Occipital lobe (tissue), 2 donors: ENCODE results near the gene MLF1. TPM values are rescaled to one million over a fixed set of nuclear protein-coding genes. Genes with fewer than 3 reads are reported as not detected.
A peak's percentile ranks its signal among the peaks of the same experiment; 100 is the strongest.
"Not testable (repeated sequence)": the region's sequence is repeated elsewhere in the genome, so short reads cannot be mapped to it uniquely, and the experiment has no call there.

Experiments
- DNase-seq: peaks from one replicate; lab custom pipeline; 2025; lab: John Stamatoyannopoulos, UW
- total RNA-seq: library from RNA; depleted of rRNA; stranded (reverse); fragments of >200 nt; gene quantifications from one replicate; pipeline ENCODE4 v1.2.3, GENCODE V29; 2014

The MLF1 gene, protein sequence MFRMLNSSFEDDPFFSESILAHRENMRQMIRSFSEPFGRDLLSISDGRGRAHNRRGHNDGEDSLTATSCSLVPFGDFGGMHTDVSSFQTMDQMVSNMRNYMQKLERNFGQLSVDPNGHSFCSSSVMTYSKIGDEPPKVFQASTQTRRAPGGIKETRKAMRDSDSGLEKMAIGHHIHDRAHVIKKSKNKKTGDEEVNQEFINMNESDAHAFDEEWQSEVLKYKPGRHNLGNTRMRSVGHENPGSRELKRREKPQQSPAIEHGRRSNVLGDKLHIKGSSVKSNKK
- 30.3 TPM for total RNA-seq

DNA sequence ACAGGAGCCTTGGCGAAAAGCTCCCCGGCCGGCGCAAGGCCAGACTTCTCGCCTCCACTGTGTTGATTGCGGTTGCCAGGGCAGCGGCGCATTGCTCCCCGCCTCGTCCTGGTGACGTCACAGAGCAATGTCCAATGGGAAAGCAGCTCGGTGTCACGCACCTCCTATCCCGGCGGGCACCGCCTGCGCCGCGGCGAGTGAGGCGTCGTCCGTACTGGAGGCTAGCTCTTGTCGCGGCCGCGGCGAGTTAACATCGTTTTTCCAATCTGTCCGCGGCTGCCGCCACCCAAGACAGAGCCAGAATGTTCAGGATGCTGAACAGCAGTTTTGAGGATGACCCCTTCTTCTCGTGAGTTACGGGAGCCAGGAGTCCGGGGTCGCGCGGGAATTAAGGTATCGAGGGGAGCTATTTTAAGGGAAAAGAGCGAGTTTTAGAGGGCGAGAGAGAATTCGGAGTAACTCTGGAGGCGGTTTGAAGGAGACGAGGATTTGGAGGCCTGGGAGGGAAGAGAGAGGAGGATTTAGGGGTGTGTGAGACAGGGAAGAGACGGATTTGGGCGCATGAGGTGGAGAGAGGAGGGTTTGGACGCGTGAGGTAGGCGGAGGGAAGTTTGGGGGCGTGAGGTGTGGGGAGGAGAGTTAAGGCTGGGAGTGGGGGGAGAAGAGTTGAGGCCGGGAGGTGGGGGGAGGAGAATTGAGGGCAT is at the start of gene MLF1:
Gene MLF1, plus strand, starts transcription at position 196 of the 704 bp plus-strand sequence. Its CDS starts 107 bp downstream, at position 303.
- peak; percentile 92 for DNase-seq

DNA sequence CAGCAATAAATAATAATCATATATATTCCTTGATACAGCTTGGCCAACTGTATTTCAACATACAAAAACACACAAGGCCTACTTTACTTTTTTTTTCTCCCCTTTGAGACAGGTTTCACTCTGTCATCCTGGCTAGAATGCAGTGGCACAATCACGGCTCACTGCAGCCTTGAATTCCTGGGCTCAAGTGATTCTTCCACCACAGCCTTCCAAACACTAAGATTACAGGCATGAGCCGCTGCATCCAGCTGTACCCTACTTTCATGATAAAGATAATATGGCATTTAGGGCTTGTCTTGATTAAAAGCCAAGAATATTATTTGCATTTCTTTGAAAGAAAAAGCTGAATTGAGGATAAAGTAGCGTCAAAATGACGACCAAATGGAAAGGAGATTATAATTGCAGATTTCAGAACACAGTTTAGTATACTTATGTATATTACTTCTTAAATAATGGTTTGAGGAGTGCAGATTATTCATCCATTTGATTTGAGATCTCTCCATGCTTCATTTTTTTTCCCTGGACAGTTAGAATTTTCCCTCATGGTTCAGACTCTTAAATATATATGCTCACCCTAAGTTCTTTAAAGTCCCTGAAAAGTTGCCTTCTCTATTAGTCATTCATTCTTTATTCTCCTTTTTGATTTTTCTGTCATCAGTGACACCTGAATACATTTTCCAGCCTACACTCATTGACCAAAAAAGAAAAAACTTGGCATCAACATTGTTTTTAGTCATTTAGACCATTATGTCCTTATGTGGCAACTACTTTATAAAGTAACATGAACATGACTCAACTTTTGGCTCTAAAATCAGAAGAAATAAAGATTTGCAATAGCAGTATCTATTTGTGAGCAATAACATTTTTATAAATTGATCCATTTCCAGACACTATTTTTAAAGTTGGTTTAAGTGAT is 48.5 kb upstream of the MLF1 start:
- DNase-seq = no peak

DNA sequence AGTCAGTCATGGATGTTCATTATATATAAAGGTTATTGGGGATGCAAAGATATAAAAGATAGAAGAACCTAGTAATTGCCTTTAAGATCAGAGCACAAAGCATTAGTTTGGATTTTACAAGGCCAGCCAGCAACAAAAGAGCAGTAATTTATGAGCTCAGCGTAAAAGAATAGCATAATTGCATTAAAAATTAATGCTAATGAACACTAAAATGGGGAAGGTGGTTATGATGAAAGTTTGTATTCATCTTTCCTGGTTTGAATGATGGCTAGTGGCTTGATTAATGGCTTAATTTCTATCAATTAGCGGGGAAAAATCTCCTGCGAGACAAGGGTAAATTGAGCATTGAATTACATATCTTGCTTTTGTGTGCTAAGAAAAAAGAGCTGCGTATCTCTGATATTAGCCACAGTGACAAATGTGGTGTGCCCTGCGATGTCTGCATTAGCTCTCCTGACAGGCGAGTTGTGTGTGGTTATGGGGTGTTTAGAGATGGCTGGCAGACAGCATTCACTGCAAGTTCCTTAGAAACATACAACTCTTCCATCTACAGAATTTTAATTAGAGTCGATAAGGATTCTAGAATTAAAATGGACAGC is 42.8 kb upstream of the MLF1 start:
- no peak for DNase-seq

DNA sequence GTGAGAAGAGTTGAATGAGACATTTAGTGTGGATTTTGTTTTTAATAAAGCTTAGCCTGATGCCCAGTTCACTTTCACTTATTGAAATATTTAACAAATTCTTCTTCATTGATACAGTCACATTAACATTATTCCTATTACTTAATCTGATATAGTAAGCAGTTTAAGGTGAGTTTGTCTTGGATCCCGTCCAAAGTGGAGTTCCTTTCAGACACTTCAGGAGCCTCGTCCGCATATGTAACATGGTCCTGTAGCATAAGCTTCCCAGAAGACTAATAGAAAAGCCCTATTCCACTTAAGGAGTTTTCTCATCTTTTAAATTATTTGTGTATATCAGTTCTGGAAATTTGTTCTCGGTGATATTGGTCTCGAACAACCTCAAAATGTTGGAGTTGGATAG is 39.7 kb upstream of the MLF1 start:
- DNase-seq = no peak

DNA sequence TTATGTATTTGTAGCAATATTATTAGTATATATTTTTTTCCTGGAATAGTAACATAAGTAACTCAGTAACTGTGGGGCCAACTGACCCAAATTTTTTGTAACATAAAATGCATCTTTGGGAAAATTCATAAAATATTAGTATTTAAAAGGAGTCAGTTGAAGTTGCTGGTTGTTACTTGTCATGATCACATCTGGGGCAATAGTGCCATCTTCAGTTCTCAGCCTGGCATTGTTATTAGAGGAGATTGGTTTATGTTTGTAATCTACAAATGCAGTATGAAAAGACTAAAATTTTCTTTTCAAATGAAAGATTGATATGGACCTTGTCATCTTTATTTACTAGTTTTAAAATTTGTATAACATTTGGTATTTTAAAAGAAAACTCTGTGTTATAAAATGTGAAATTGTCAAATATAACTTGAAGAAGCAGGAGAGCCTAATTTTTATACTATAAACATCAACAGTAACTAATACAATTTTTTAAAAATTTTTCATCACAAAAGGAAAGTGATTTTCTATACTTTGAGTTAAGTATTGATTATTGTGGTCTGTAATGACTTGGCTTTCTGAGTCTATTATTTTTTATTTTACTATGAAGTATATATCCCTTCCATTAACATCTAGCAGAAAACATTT is 38.8 kb upstream of the MLF1 start:
- no peak for DNase-seq

DNA sequence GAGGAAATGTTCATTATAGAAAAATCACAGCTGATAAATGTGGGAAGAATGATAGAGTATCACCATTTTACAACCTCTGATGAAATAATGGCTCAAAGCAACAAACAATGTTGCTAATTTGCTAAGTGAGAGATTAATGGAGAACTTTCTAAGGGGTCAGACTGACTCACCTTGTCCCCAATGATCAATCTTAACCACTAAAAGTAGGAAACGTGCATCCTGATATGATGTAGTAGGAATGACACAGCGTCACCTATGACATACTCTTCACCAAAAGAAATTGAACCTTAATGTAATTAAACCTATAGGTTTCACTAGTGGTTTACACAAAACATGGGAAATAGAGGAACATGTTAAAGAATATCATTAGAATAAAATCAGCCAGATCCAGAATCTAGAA is 35.1 kb upstream of the MLF1 start:
- no peak for DNase-seq

DNA sequence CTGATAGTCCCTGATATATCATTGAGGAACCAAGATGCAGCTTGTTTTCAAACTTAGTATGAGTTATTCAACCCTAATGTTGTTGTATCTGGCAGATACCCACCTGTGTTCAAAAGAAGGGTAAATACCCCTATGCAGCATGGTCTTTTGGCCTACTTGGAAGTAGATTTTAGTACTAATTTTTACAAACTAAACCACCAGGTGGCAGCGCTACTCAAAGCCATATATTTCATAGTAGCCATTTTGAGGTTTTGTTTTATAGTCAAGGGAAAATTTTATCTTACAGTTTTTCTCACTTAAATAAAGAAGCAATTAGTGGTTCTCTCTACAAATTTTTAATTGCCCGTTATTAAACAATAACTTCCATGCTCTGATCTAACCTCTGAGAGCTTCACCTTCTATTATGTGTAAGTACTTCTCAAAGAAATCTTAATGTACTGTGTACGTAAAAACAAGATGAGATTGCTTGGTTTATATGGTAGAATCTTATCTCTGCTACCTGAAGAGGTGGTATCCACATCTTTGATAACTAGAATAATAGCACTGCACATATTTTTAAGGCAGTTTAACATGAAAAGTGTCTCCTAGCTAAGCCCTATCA is 31.5 kb upstream of the MLF1 start:
- no peak for DNase-seq

DNA sequence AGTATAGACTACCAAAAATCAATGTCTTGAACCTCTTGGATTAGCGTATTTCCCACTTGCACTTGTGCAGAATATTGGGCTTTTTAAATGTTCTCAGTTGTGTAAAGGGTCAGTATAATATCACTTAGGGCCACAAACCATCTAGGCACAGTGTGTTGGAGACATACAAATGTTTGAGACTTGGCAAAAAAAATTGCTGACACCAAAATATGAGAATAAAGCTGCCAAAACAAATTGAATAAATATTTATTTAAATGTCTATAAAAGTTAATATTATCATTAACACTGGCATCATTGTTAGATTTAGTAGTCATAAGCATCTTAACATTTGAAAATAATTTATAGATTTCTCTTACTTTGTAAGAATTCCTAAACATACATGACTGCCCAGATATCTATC is 30.9 kb upstream of the MLF1 start:
- DNase-seq = no peak

DNA sequence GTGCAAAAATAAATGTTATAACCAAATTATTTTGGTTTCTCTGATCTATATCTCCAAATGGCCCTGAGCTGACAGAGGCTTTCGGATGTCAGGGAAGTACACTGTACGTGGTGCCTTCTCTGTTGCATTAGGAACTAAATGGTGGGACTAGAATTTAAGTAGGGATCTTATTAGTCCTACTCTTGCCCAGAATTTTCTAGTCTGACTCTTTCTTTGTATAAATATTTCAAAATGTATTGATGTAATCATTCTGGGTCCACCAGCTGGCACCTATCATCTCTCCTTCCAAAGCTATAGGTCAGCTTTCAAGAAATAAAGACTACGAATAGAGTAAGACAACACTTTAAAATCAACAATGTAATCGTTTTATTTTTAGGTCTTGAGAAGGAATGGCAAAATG is 22.3 kb upstream of the MLF1 start:
- no peak for DNase-seq

DNA sequence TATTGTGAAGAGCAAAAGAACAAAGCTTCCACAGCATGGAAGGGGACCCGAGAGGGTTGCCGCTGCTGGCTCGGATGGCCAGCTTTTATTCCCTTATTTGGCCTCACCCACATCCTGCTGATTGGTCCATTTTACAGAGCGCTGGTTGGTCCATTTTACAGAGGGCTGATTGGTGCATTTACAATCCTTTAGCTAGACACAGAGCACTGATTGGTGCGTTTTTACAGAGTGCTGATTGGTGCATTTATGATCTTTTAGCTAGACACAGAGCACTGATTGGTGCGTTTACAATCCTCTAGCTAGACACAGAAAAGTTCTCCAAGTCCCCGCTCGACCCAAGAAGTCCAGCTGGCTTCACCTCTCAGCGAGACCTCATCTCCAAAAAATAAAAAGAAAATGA is 21.1 kb upstream of the MLF1 start:
- DNase-seq = not testable (repeated sequence)

DNA sequence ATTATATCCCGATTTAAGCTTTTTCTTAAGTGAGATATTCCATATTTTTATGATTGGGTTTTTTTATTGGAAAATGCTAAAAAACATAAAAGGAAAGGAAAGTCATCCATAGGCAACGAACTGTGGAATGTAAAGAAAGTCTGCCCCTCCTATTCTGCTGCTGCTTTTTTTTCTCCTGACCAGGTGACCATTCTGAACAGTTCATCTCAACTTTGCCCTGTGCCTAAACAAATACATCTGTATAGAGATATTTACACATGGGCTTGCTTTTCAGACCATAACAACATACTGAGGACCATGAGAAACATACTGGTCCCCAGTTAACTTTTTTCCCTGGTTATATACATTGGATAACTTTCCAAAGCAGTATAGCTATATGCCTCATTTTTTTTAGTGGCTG is 18.9 kb upstream of the MLF1 start:
- DNase-seq = no peak

DNA sequence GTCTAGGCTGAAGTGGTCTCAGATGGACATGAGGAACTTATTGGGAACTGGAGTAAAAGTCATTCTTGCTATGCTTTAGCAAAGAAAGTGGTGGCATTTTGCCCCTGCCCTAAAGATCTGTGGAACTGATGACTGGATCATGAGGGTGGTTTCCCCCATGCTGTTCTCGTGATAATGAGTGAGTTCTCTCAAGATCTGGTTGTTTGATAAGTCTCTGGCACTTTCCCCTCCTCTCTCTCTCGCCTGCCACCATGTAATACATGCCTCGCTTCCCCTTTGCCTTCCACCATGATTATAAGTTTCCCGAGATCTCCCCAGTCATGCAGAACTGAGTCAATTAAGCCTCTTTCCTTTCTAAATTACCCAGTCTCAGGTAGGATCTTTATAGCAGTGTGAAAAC is 11.5 kb upstream of the MLF1 start:
- DNase-seq = no peak

DNA sequence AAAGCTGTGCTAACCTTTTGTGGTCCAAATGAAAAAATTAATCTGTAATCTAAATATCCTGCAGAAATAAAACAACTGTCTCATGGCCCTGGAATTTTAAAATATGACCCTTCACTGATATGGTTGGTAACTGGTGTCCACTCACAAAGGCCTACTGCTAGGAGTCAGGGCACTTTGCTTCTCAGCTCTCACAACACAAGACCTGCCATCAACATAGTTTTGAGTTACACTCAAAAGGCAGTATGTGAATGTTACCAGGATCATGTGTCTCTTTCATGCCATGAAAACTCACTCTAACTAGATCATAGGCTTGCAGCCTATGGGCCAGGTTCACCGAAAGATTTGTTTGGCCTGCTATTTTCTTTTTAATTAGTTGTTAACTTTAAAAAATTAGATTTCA is 10.0 kb upstream of the MLF1 start:
- DNase-seq = no peak

DNA sequence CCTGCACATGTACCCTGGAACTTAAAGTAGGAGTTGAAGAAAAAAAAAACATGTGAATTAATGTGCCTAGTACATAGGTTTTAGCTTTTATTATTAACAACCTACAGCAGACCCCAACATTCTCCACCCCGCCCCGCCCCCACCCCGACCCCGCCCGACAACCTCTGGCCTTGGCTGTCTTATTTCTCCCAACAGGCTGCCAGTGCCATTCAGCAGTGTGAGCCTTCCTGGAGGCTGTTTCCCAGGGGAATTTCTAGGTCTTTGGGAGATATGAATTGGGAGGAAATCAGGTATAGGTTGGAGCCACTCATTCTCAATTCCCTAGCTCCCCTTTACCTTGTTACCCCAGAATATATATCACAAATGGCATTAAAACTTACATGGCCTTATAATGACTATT is 8.3 kb upstream of the MLF1 start:
- DNase-seq = no peak

DNA sequence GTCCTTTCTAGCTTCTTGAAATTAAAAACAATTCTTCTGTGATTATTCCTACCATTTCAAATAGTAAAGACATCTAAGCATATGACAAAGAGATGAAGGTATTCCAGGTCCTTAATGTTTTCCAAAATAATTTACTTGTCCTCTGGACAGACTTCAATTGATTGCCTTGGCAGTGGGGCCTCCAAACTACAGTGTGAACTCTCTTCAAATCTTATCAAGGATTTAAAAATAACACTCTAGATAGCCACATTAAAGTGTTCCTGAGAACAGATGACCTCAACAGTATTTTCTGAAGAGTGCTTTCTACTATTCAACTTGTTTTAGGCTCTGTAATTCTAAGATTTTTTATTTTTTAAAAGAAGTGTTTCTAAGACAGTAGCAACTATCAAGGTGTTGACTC is 7.9 kb upstream of the MLF1 start:
- no peak for DNase-seq

DNA sequence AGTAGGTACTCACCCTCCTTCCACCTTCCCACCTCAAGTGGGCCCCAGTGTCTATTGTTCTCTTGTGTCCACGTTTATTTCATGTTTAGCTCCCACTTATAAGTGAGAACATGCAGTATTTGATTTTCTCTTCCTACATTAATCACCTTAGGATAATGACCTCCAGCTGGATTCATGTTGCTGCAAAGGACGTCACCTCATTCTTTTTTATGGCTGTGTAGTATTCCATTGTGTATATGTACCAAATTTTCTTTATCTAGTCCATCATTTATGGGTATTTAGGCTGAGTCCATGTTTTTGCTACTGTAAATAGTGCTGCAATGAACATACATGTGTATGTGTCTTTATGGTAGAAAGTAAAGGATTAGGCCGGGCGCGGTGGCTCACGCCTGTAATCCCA is 5.9 kb upstream of the MLF1 start:
- no peak for DNase-seq

DNA sequence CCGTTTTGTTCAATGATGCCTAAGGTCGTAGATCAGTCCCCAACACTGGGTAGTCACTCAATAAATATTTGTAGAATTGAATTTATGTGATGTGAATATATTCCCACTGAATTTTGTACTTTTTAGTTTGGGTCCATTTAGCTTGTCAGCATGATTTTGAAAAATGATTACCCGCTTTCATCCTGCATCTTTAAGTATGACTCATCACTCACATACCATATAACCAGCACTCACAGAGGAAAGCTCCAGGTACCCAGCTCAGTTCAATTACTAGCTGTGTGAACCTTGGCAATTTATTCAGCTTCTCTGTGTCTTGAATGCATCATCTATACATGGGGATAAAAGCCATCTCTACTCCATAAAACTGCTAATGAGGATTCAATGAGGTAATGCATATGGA is 2.2 kb upstream of the MLF1 start:
- DNase-seq = no peak

DNA sequence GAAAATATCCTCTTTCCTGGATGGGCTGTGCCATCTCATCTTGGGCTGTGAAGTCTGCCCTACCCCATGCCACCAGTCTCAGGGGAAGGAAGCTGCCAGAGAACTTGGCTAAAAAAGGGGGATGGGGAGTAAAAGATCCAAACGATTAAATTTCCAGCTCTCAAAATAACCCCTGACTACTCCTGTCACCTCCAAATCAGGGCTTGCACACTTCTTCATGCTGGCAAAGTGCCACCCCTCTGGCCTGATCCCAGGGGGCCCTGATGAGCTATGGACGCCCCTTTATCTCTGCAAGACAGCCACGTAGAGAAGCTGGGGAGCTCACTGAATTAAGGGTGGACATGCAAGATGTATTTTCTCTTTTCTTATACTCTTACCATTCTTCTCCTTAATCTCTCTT is 1.2 kb upstream of the MLF1 start:
- DNase-seq = no peak

DNA sequence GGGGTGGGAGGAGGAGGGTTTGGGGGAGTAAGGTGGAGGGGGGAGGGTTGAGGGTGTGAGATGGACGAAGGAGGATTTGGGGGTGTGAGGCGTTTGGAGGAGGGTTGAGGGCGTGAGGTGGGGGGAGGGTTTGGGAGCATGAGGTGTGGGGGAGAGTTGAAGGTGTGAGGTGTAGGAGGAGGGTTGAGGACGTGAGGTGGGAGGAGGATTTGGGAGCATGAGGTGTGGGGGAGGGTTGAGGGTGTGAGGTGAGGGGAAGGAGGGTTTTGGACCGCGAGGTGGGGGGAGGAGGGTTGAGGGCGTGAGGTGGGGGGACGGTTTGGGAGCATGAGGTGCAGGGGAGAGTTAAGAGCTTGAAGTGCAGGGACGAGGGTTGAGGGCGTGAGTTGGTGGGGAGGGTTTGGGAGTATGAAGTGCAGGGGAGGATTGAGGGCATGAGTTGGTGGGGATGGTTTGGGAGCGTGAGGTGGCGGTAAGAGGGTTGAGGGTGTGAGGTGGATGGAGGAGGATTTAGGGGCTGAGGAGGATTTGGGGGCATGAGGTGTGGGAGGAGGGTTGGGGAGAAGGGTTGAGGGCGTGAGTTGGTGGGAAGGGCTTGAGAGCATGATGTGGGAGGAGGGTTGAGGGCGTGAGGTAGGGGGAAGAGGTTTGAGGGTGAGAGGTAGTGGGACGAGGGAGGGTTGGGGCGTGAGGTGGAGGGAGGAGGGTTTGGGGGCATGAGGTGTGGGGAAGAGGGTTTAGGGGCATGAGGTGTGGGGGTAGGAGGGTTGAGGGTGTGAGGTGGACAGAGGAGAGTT is 1.2 kb downstream of the MLF1 start:
- DNase-seq = no peak

DNA sequence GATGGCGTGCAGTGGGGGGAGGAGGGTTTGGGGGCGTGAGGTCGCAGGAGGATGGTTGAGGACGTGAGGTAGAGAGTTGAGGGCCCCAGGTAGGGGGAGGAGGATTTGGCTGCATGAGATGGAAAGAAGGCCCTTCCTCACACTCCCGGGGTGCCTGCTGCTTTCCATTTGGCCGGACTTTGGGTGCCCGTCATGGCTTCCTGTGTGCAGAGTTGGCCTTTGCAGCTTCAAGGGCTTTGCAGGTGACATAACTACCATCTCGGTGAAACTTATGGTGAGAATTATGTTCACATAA is 1.7 kb downstream of the MLF1 start:
- DNase-seq = no peak
